AG08395 (cell line): ENCODE data around the gene MAP1A.

ENCODE experiments used
- DNase-seq: peaks from one replicate; pipeline ENCODE4 v3.0.0; 2012; ENCODE audit warnings: mixed read lengths, low spot score

MAP1A gene

DNA sequence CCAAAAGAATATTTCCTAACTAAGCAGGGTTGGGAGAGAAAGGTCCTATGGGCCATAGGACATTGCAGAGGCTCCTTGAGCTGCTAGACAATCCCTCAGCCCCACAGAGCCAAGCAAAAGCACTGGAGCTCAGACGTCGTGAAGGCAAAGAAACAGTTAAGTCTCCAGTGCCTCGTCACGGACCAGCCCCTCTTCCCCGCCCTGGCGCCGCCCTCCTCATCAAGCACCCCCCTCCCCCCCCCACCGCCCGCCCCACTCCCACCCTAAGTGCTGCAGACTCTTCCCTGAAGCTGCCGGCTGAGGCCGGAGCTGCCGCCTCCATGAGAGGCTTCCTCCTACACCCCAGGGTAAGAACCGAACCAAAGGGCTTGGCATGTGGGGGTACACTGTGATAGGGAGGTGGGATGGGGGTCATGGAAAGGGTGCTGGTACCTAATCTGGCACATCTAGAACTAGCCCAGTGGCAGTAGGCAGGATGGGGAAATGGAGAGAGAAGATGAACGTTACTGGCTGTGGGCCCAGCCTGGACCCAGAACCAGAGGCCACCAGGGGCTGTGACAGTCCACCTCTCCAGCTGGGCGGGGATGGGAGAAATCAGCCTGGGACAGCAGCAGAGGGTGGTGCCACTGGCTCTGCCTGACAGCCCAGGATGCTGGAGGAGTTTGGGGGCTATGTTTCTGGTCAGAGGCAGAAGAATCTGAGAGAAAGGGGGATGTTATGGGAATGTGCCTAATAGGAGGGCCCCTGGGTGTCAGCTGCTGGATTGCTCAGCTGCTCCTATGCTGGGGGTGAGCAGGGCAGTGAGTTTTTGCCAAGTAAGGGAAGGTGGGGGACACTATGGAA is at the start of gene MAP1A:
MAP1A (plus strand) TSS at position 255 of the 843 bp plus-strand sequence. CDS start 3,866 bp downstream, outside the sequence.
- DNase-seq: peak; percentile 89

DNA sequence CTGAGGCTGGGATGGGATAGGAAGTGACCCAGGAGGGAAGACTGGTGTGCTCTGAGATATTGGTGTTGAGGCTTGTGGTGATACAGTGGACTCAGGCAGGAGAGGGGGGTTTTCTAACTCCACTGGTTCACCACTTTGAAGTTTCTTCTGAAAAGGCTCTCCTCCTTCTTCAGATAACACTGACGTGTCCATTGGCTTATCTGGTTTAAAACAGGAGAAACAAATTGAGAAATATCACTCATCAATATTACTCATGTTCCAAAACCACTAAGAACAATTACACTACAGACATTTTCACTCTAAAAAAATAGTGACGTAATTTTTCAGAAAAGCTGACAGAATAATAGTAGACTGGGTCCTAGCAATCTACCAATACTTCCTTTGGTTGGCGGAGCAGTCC is 47.5 kb upstream of the MAP1A start:
- peak; percentile 12 for DNase-seq

DNA sequence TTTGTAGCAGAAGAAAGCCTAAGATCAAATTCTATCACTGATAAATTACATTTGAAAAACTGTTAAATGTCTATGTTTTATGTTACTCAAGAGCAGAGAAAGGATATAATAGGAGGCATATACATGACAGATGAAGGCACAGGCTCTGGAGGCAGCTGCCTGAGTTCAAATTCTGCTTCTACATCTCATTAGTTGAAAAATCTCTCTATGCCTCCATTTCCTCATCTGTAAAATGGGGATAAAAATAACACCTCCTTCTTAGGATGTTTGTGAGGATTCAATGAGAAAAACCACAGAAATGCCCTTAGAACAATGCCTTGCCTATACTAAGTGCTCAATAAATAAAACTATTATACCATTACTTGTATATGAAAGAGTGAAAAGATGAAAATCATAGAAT is 45.4 kb upstream of the MAP1A start:
- no peak for DNase-seq

DNA sequence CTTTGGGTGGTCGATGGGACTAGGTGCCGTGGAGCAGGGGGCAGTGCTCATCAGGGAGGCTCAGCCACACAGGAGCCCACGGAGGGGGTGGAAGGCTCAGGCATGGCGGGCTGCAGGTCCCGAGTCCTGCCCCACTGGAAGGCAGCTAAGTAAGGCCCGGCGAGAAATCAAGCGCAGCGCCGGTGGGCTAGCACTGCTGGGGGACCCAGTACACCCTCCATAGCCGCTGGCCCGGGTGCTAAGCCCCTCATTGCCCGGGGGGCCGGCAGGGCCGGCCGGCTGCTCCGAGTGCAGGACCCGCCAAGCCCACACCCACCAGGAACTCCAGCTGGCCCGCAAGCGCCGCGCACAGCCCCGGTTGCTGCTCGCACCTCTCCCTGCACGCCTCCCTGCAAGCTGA is 43.5 kb upstream of the MAP1A start:
- no peak for DNase-seq

DNA sequence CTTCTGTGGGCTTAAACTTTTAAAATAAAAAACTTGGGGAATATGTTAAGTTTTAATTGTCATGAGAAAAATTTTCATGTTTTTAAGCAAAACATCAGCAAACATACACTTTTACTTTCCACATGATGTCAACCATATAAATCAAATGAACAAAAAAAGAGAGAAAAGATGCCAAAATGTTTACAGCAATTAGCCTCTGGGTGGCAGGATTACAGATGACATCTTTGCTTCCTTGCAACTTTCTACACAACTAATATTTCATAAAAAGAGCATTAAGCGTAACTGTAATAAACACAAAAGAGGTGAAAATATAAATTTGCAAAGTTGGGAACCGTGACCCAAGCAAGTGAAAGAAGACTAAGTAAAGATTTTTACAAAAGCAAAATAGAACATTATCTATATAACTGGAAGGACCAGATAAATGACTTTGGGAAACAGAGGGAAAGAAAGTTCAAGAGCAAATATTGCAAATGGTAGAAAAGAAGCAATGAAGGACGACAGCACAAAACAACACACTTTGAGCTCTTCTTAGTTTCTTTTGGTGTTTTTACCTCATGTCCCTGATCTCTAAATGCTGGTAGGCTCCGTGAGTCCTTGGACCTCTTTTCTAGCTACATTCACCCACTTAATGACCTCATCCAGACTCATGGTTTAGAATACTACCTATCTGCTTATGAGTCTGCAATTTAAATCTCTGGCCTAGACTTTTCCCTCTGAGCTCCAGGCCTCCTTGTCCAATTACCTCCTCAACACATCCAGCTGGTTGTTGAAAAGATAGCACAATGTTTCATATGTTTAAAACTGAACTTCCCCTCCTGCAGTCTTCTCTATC is 33.9 kb upstream of the MAP1A start:
- peak; percentile 18 for DNase-seq

DNA sequence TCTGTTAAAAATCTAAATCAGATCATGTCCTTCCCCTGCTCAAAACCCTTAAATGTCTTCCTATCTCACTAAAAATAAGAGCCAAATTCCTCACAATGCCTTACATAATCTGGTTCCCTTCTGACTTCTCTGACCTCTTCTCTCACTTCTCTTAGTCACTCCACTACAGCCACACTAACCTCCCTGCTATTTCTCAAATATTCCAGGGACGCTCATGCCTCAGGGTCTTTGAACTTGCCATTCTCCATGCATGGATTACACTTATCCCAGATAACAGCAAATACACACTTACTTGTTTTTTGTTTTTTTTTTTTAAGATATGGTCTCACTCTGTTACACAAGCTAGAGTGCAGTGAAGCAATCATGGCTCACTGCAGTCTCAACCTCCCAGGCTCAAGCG is 33.0 kb upstream of the MAP1A start:
- DNase-seq: no peak

DNA sequence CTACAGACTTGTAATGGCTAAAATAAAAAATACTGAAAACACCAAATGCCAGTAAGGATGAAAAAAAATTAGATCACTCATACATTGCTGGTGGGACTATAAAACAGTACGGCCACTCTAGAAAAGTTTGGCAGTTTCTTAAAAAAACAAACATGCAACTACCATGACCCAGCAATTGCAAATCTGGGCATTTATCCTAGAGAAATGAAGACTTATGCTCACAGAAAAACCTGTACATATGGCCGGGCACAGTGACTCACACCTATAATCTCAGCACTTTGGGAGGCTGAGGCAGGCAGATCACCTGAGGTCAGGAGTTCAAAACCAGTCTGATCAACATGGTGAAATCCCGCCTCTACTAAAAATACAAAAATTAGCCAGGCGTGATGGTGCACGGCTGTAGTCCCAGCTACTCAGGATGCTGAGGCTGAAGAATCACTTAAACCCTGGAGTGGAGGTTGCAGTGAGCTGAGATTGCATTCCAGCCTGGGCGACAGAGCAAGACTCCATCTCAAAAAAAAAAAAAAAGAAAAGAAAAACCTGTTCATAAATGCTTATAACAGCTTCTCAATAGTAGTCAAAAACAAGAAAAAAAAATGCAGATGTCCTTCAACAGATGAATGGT is 30.0 kb upstream of the MAP1A start:
- DNase-seq: no peak

DNA sequence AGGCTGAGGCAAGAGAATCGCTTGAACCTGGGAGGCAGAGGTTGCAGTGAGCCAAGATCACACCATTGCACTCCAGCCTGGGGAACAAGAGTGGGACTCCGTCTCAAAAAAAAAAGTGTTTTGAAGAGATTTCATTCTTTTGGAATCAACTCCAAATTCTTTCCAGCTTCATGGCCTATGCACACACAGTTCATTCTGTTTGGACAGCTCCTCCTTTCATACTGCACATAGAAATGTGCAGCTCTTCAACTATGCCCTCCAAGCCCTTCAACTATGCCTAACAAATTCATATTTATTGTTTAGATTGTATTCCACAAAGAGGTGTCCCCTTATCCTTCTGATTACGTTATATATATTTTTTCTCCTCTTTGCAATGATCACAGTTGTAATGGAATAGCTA is 28.6 kb upstream of the MAP1A start:
- no peak for DNase-seq

DNA sequence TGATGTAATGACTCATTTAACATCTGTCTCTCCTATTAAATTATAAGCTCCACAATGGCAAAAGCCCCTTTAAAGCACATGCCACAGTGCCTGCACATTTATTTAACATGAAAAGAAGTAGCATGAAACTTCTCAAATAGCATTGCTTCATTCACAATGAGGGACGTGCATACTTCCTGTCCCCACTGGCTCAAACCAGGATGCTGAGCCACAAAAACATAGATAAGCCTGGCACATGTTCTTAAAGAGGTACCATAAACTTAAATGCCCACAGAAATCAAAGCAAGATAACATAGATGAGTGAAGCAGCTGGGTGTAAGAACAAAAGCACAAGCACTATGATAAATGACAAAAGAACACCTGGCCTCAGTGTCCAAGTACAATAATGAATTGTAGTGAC is 28.2 kb upstream of the MAP1A start:
- DNase-seq: no peak

DNA sequence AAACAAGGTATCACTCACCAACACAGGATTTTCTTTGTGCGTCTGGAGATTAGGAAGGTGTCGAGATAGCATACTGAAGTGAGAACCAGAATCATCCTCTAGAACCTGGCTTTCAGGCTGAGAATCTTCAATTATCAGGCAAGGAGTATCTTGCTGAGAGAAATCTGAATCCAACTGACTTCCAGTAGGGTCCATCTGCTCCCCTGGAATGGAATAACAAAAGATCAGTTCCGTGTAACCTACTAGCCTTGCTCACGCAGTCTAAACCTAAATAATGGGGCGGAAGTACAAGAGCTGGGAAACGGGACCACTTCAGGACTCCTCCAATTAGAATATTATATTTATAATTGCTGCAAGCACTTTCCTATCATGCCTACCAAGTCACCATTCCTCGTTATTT is 25.1 kb upstream of the MAP1A start:
- no peak for DNase-seq

DNA sequence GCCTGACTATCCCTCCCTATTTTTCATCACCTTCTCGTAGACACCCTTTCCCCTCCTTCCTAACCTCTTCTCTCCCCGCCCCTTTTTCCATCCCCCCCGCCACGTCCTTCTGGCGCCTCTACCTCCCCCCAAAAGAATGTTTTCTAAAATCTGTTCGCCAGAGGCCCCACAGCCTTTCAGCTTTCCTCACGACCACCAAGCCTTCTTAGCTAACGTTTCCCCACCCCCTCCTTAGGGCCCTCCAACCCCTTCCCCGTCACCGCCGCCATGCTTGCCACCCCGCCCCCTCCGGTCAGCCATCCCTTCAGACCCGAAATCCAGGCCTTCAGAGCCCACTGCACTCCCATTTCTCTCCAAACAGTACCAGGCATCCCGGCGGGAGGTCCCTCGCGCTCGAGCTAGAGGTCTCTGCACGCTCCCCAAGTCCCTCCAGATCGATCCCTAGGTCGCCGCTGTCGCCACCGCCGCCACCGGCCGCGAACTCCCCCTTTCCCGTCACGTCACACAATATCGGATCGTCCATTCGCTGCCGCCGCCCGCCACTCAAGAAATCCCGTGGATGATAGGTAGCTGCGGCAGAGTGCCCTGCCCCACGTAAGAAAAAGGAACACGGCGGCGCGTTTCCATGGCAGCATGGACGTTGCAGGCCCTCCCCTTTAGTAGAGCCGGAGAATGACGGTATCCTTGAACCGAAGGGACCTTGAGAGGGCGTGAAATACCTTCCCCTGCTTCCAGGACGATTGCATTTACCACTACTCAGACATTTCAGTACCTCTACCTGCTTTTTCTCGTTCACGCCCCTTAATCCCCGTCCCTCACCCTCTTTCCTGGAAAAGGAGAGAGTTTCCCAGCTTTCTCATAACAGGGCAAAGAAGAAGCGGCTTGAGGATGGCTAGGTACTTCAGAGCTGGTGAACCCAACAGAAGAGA is 24.5 kb upstream of the MAP1A start, which contains the start of gene TP53BP1:
TP53BP1 (minus strand) TSS at position 484 of the 929 bp plus-strand sequence; CDS start at position 371, 113 bp downstream.
- peak; percentile 97 for DNase-seq

DNA sequence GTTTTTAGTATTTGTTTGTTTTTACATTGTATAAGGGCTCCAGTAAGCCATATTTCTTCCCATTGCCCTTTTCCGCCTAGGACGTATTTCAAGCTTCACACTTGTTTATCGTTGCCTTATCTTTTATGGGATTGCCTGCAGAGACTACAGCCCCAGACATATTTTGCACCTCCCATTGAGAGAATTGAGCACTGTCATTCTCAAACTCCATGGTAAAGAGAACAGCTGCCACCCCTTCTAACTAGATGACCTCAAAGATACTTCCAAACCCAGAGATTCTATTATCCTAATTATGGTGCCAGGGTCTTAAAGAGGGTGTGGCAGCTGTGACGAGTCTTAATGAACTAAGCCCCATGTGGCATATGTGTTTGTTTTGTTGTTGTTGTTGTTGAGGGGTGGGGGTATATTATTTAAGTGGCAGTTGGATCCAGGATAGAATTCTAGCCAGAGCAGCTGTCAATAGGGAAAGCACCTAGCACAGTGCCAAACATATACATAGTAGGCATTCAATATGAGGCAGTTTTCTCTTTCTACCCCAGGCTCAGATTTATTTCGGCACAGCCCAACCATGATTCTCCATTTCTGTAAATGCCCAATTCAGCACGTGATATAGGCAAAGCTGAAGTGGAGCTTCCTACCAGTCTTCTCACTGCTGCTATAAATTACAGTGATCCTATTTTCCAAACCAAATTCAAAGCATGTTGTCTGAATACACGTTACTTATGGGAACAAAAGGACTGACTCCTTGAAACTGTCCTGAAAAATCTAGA is 23.5 kb upstream of the MAP1A start:
- no peak for DNase-seq

DNA sequence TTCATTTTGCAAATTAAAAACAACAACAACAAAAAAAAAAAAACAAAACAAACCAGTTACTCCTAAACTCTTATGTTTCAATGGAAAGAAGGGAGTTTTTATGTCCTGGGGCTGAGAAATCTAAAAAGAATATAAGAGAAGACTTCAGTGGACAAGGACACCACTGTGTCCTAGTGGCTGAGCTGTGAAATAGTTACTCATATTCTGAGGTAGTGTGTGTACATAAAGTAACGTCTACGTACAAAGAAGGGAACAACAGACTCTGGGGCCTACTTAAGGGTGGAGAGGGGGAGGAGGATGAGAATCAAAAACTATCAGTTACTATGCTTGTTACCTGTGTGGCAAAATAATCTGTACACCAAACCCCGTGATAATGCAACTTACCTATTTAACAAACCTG is 18.4 kb upstream of the MAP1A start:
- no peak for DNase-seq

DNA sequence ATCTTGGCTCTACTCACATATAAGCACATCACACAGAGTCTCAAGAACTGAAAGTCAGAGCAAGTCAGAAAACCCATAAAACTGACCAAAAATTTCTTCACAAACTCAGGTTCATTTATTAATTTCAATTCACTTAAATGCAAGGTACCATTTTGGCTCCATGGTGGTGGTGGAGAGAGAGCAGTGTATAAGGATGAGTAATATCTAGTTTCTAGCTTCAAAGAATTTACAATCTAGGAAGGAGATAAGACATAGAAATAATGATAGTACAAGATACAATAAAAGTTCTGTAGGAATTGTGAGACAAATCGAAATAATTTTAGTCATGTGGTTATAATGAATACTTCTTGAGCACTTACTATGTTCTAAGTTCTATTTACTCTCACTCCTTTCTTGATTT is 17.8 kb upstream of the MAP1A start:
- DNase-seq: no peak

DNA sequence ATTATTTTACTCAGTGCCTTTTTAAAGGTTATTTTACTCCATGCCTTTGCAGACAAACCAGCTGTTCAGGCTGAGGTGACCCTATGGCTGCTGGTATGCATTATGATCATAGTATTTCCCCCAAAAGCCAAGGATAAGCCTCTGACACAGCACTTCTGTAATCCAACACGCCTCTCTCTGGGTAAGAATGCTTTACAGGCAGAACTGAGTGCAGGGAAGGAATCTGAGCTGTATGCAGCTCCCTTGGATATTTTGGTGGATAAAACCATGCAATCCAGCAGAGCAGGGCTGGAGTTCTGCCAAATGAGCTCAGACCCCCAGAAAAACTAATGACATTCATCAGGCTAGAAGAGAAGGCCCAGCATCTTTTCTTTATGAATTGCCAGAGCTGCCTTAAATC is 11.7 kb upstream of the MAP1A start:
- DNase-seq: peak; percentile 14

DNA sequence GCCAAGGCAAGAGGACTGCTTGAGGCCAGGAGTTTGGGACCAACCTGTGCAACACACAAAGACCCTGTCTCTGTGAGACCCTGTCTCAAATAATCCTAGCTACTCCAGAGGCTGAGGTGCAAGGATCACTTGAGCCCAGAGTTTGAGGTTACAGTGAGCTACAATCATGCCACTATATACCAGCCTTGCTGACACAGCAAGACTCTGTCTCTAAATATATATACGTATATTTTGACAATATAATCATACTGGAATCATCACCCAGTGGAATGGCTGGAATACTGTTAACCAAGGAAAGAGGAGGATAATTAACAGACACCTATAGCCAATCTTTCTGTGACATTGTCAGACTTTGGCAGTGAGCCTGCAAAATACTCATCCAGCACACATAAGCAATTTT is 9.0 kb upstream of the MAP1A start:
- no peak for DNase-seq

DNA sequence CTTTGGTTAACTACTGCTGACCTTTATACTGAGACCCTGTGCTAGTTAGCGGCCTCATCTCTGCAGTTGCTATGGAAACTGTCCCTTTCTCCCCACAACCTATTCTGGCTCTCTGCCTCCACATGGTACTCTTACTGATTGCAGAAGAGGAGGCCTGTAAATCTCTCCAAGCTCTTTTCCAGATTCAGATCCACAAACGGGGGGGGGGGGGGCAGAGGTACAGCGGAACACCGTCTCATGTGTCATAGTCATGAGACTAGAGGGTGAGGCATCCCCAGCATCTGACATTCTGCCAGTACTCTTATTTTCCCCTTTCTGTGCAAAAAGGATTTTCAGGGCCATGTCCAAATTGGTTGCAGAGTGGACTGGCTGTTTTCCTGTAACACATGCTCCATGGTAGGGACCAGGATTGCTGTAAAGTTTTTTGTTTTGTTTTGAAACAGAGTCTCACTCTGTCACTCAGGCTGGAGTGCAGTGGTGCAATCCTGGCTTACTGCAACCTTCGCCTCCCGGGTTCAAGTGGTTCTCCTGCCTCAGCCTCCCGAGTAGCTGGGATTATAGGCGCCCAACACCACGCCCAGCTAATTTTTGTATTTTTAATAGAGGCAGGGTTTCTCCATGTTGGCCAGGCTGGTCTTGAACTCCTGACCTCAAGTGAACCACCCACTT is 8.3 kb upstream of the MAP1A start:
- DNase-seq: no peak

DNA sequence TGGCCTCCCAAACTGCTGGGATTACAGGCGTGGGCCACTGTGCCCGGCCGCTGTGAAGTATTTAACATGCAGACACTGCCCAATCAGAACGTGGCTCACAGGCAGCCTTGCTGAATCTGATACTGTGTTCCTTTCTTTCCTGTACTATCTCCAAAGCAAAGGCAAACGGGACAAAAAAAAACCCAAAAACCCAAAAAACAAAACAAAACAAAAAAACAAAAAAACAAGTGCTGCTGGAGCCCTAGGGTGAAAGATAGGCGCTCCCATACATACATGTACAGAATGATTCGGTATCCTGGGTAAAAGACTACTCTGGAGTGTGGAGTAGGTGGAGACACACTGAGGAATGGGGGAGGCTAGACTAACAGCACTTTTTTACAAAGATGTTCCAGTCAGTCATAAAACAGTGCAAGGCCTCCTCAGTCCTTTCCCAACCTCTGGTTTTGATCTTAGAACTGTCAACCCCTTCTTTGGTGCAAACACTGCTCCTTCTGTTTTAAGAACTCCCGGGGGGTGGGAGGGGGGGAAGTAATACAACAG is 7.7 kb upstream of the MAP1A start:
- DNase-seq: no peak

DNA sequence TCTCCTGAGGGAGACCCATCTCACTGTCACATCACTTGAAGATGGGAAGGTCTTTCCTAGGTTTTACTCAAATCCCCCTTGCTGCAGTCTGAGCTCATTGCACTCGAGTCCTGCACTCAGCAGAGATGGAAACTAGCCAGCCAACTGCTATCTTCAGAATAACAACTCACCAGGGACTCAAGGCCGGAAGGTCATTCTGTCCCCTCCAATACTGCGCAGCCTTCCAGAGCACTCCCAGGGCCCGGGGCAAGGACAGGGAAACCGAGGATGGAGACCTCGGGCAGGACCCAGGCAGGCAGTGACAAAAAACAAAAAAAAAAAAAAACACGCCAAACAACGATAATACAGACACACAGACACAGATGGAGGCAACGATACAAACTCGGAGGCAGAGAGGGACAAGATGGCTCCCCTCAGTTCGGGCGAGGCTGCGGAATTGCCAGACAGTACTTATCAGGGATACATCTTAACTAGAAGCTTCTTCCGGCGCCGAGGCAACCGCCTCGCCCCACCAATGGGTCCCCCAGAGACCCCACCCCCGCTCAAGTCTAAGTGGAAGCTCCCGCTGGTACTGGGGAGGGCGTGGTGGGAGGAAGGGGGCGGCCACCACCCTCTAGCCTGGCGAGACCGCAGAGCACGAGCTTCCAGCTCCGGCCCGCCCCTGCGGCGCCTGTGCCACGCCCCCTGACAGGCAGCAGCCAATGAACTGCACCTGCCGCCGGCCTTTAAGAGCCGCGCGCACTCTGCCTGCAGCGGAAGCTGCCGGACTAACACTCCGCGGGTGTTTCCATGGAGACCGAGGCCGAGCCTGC is 7.0 kb upstream of the MAP1A start:
- peak; percentile 97 for DNase-seq
